Upper lobe of left lung (tissue), 6 donors: ENCODE results near the gene IRS1. TPM values are rescaled to one million over a fixed set of nuclear protein-coding genes. Genes with fewer than 3 reads are reported as not detected.

ENCODE experiments used
- ATAC-seq, 2 donors: fragments of 200-7000 bp; cut with Tn5 transposase; one replicate each; pipeline ENCODE4 v1.9.1; 2022; ENCODE audit warnings: mild to moderate bottlenecking in 2 of 2, moderate library complexity in 2 of 2; ENCODE audit not compliant: low FRiP score in 2 of 2
- DNase-seq, 2 donors: peaks; one replicate each; pipeline ENCODE4 v3.0.0-alpha.2; 2019 to 2020
- H3K27ac ChIP-seq, 4 donors: fragments of 200-600 bp; sonication (generic); one replicate each; pipeline ENCODE4 v1.5.1; 2016 to 2019
- H3K27me3 ChIP-seq, 4 donors: fragments of 200-600 bp; sonication (generic); one replicate each; pipeline ENCODE4 v1.5.1; 2017 to 2019
- H3K36me3 ChIP-seq, 4 donors: fragments of 200-600 bp; sonication (generic); one replicate each; pipeline ENCODE4 v1.5.1; 2016 to 2019
- H3K4me1 ChIP-seq, 4 donors: fragments of 200-600 bp; sonication (generic); one replicate each; pipeline ENCODE4 v1.5.1; 2018 to 2019
- H3K4me3 ChIP-seq, 4 donors: fragments of 200-600 bp; sonication (generic); one replicate each; pipeline ENCODE4 v1.5.1; 2017 to 2019; ENCODE audit warnings: mild to moderate bottlenecking in 2 of 4, moderate library complexity in 1 of 4
- H3K9me3 ChIP-seq, 4 donors: fragments of 200-600 bp; sonication (generic); one replicate each; pipeline ENCODE4 v1.5.1; 2018 to 2019
- EP300 ChIP-seq, 4 donors: sonication (generic); formaldehyde crosslinking; IDR thresholded peaks; one replicate each; pipeline ENCODE4 v1.5.1; 2017; ENCODE audit warnings: antibody characterized with exemption in 4 of 4, control low read depth in 2 of 4
- POLR2A ChIP-seq, 4 donors: fragments of 450-650 bp; IDR thresholded peaks; one replicate each; pipeline ENCODE4 v1.5.1; 2016 to 2017; ENCODE audit warnings: antibody characterized with exemption in 4 of 4, mild to moderate bottlenecking in 2 of 4
- POLR2AphosphoS5 ChIP-seq, 2 donors: sonication (generic); formaldehyde crosslinking; IDR thresholded peaks; one replicate each; pipeline ENCODE4 v1.5.1; 2017; ENCODE audit warnings: antibody characterized with exemption in 2 of 2
- WGBS, 2 donors: methylation state at CpG; one replicate each; pipeline ENCODE4 v1.1.5; 2017 to 2018; 5-methylcytosine and 5-hydroxymethylcytosine counted together
- total RNA-seq, 6 donors: library from RNA; depleted of rRNA in 4 of 6; stranded (reverse); fragments of >200 nt in 4 of 6; gene quantifications; one replicate each; pipeline versions ENCODE4 v1.1.0 to v1.2.1, GENCODE V29; 2016 to 2021
- TF ChIP-seq, protein P1 (sequence below), 6 experiments: fragments of 450-650 bp in 4 of 6; fragments of 200-600 bp in 2 of 6; sonication (generic) in 2 of 6; IDR thresholded peaks; one replicate each; pipeline ENCODE4 v1.5.1; 2016 to 2019; ENCODE audit warnings: antibody characterized with exemption in 6 of 6
- donor health status: DM: no; HTN: no; CAD: no; lungs with moderate emphysema.
- donor health status: DM: no; HTN: yes; CAD: no; lungs with severe emphysema.

IRS1 gene
- total RNA-seq, 6 donors from 2014 or later: 9.3 to 14.3 (median 12.4) TPM

DNA sequence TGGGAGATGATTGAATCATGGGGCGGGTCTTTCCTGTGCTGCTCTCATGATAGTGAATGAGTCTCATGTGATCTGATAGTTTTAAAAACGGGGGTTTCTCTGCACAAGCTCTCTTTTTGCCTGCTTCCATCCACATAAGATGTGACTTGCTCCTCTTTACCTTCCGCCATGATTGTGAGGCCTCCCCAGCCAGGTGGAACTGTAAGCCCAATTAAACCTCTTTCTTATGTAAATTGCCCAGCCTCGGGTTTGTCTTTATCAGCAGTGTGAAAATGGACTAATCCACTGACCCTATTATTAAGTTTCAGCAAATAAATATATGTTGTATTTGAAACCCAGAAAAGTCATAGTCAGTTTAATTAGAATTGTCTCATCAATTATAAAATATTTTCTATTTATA lies 22.0 kb downstream of the IRS1 start:
- H3K27me3 ChIP-seq: no peaks in the 10 kb centered on the region
- H3K27ac ChIP-seq: no peak overlapping the region
- no peak overlapping the region for H3K4me3 ChIP-seq
- H3K4me1 ChIP-seq: peaks cover 12 to 28% (median 22%) of the 10 kb centered on the region in 4 donors
- no peak for ATAC-seq
- TF ChIP-seq POLR2A (IDR thresholded peaks at IDR 0.05): no peak
- H3K36me3 ChIP-seq: no peaks in the 10 kb centered on the region
- H3K9me3 ChIP-seq: no peaks in the 10 kb centered on the region
- 84 to 90% methylated on average over 4 of the region's 4 CpGs for WGBS, 2 donors
- no peak for DNase-seq

- Histone ChIP-seq H3K9me3 (no peaks in the 10 kb centered on the region), H3K4me1 (peaks cover 13 to 26% (median 20%) of the 10 kb centered on the region in 4 donors), H3K4me3 (no peak overlapping the region), H3K36me3 (no peaks in the 10 kb centered on the region), H3K27ac (no peak overlapping the region), H3K27me3 (no peaks in the 10 kb centered on the region)
- ATAC-seq: no peak
- 85 to 91% methylated on average over 4 of the region's 4 CpGs for WGBS, 2 donors
- no peak for TF ChIP-seq EP300 (IDR thresholded peaks at IDR 0.05)
- TF ChIP-seq, protein P1, sequence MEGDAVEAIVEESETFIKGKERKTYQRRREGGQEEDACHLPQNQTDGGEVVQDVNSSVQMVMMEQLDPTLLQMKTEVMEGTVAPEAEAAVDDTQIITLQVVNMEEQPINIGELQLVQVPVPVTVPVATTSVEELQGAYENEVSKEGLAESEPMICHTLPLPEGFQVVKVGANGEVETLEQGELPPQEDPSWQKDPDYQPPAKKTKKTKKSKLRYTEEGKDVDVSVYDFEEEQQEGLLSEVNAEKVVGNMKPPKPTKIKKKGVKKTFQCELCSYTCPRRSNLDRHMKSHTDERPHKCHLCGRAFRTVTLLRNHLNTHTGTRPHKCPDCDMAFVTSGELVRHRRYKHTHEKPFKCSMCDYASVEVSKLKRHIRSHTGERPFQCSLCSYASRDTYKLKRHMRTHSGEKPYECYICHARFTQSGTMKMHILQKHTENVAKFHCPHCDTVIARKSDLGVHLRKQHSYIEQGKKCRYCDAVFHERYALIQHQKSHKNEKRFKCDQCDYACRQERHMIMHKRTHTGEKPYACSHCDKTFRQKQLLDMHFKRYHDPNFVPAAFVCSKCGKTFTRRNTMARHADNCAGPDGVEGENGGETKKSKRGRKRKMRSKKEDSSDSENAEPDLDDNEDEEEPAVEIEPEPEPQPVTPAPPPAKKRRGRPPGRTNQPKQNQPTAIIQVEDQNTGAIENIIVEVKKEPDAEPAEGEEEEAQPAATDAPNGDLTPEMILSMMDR (IDR thresholded peaks at IDR 0.05): no peak
- TF ChIP-seq POLR2AphosphoS5 (IDR thresholded peaks at IDR 0.05): no peak
- no peak for TF ChIP-seq POLR2A (IDR thresholded peaks at IDR 0.05)
- no peak for DNase-seq
These were observed 23.5 kb downstream of the IRS1 start for GRCh38 chr2:226776104-226776503.

- no peaks in the 10 kb centered on the region for H3K9me3 ChIP-seq
- no peaks in the 10 kb centered on the region for H3K27me3 ChIP-seq
- ATAC-seq (no peak), DNase-seq (no peak)
- no peak overlapping the region for H3K27ac ChIP-seq
- no peak overlapping the region for H3K4me3 ChIP-seq
- WGBS, 2 donors: 95 to 96% methylated on average over 3 of the region's 3 CpGs
- TF ChIP-seq, protein P1 (IDR thresholded peaks at IDR 0.05): no peak
- peaks cover 13 to 26% (median 20%) of the 10 kb centered on the region in 4 donors for H3K4me1 ChIP-seq
- no peaks in the 10 kb centered on the region for H3K36me3 ChIP-seq
These were observed 24.5 kb downstream of the IRS1 start for GRCh38 chr2:226775032-226775509.

DNA sequence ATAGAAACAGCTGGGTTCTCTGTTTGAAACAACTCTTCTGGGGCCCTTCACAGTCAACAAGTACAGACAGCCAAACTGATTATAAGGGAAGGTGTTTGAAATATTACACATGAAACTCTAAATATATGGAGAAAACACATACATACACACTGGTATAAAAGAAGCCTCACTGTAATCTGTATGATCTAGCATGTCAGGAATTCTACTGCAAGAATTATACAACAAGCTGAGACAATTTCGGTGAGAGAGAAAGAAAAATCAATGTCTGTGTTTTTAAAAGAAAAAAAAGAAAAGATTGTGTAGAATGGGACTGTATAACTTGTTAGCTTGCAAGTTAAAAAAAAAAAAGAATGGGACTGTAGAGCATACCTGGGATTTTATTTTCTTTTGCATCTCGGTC lies 26.3 kb downstream of the IRS1 start:
- WGBS, 2 donors: 55 to 87% methylated on average over 2 of the region's 2 CpGs
- Histone ChIP-seq H3K4me3 (no peak overlapping the region), H3K9me3 (no peaks in the 10 kb centered on the region), H3K36me3 (no peaks in the 10 kb centered on the region), H3K27ac (peak overlapping the region in 2 of 4 donors; percentile 23 to 28), H3K4me1 (peaks cover 13 to 26% (median 20%) of the 10 kb centered on the region in 4 donors), H3K27me3 (no peaks in the 10 kb centered on the region)
- DNase-seq (no peak), ATAC-seq (no peak)
- no peak for TF ChIP-seq POLR2AphosphoS5 (IDR thresholded peaks at IDR 0.05)
- no peak for TF ChIP-seq EP300 (IDR thresholded peaks at IDR 0.05)
- TF ChIP-seq, protein P1 (IDR thresholded peaks at IDR 0.05): no peak
- no peak for TF ChIP-seq POLR2A (IDR thresholded peaks at IDR 0.05)

GRCh38 chr2:226772389-226773179 lies 27.0 kb downstream of the IRS1 start:
- H3K4me3 ChIP-seq: no peak overlapping the region
- DNase-seq: no peak
- H3K27ac ChIP-seq: peak overlapping the region in 3 of 4 donors; percentile 3 to 28 (median 23)
- H3K9me3 ChIP-seq: no peaks in the 10 kb centered on the region
- no peak for ATAC-seq
- WGBS, 2 donors: 16 to 19% methylated on average over 3 of the region's 3 CpGs
- peaks cover 13 to 26% (median 20%) of the 10 kb centered on the region in 4 donors for H3K4me1 ChIP-seq
- H3K36me3 ChIP-seq: no peaks in the 10 kb centered on the region
- TF ChIP-seq POLR2A (IDR thresholded peaks at IDR 0.05) (no peak), EP300 (IDR thresholded peaks at IDR 0.05) (no peak), POLR2AphosphoS5 (IDR thresholded peaks at IDR 0.05) (no peak)
- TF ChIP-seq, protein P1 (IDR thresholded peaks at IDR 0.05): no peak
- H3K27me3 ChIP-seq: no peaks in the 10 kb centered on the region
